Stimulated activated CD8-positive, alpha-beta memory T cell treated with anti-CD3 and anti-CD28 coated beads, Interleukin-4, amount 100 ng/mL, for 4 hours (primary cell): ENCODE measurements around the gene FANCC.

Experiments used
- DNase-seq, 2 donors: peaks; one replicate each; pipeline ENCODE4 v3.0.0-alpha.2; 2020; ENCODE audit warnings: low read depth in 2 of 2, low spot score in 1 of 2

Gene FANCC

GRCh38 chr9:95090023-95090791, 227.3 kb downstream of the FANCC start:
- no peak for DNase-seq

GRCh38 chr9:95089257-95090022, 228.1 kb downstream of the FANCC start:
- no peak for DNase-seq

- DNase-seq = no peak
Observed at GRCh38 chr9:95088421-95089161, 228.9 kb downstream of the FANCC start.

DNA sequence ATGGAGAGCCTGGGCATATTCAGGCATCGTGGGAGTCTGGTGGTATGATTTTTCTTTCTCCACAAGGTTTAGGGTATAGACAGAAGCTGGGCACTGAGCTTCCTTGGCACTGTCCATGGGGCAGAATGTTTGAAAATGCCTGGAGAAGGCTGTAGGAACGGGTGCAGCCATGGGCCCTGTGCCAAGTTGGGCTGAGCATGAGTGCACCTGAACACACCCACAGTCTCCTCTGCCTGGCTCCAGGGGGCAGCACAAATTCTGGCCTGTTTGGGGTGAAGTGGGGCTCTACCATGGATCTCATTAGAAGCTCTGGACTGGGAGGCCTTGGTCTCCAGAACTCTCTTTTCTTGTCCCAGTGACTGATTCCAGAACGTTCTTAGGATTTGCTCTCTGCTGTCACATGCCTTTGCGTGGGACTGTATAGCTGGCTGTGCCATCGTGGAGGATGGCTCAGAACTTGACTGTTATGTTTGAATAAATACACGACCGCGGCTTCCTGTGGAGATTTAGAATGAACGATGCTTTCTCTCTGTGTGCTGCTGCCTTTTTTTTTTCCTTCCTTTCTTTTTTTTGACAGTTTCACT, 229.8 kb downstream of the FANCC start:
- no peak for DNase-seq

GRCh38 chr9:95086564-95086955, 230.9 kb downstream of the FANCC start:
- no peak for DNase-seq

GRCh38 chr9:95085861-95086563, 231.5 kb downstream of the FANCC start:
- DNase-seq = no peak

DNA sequence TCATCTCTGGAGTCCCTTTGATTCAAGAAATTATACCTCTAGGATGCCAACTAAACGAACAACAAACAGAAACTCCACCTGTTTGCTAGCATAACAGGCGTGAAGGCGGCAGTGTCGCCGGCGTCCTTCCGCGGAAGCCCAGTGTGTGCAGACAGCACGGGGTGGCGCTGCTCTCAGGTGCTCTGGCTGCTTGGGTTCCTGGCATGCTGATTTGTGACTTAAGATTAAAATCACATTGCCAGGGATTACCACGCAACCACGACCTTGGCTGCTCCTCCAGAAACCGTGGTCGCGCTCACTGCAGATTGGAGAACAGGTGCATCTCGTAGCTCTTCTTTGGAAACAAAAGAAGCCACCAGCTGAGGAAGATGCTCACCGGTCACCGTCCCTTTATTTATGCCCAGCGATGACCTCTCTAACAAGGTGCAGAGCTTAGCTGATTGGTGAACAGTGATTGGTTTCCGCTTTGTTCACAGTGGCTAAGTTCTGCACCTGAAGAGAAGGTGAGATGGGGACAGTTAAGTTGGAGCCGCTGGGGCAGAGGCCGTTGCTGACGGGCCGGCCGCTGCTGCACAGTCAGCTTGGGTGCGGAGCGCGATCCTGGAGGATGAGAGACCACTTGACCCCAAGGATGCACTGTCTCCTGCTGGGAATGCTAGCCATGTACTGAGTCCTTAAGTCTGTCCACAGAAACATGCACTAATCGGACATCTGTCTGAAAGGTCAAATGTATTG, 232.3 kb downstream of the FANCC start:
- DNase-seq = no peak

DNA sequence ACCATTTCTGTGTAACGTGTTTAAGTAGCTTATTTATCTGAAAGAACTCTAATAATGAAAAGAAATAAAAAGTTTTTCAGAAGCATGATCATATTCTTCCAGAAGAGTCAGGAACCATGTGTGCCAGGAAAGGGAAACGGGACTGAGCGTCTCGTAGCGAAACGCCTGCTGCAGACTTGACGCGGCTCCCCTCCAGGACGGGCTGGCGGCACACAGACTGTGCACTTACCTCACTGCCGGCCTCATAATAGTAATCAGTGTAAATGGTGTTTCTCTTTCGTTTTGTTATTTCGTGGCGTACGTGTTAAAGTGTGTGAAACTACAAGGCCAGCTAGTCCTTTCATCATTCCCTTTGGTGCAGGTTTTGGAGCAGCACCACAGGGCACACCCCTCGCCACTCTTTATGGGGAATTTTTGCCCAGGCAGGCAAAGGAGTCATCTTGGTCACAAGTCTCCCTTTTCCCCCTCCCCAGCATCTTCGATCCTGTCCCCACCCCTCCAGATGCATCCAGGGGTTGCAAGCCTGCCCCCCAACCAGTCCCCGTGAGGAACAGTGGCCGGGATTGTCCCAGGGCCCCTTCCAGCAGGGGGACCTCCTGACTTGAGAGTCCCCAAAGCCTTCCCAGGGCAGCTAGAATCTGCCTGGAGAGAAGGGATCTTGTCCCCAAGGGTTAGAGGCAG, 233.1 kb downstream of the FANCC start:
- DNase-seq = no peak

- DNase-seq = no peak
Observed at GRCh38 chr9:95083086-95083768, 234.3 kb downstream of the FANCC start.

DNA sequence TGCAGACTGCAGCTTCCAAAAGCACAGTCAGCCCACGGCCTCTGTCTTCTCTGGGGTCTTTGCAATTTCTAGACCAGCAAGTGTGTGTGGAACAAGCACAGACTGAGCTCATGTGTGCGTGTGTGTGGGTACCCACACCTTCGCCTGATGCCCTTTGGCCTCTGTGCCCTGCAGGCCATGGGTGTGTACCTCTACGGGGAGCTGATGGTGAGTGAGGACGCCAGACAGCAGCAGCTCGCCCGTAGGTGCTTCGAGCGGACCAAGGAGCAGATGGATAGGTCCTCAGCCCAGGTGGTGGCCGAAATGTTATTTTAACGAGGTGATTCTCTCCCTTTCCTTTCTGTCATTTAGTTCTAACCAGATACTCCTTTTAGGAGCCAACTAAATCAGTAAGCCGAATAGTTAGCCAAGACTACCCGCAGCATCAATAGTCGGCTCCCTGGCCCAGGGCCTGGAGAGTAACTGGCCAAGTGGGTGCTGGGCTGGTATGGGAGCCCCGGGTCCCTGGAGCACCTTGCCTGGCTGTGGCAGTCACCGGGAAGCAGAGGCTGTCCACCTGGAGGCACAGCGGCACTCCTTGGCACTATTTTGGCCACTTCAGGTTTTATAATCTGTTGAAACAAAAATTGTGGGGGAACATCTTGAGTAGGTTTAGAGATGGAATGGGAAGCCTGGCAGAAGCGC, 235.0 kb downstream of the FANCC start:
- no peak for DNase-seq

GRCh38 chr9:95081998-95082397, 235.5 kb downstream of the FANCC start:
- no peak for DNase-seq

DNA sequence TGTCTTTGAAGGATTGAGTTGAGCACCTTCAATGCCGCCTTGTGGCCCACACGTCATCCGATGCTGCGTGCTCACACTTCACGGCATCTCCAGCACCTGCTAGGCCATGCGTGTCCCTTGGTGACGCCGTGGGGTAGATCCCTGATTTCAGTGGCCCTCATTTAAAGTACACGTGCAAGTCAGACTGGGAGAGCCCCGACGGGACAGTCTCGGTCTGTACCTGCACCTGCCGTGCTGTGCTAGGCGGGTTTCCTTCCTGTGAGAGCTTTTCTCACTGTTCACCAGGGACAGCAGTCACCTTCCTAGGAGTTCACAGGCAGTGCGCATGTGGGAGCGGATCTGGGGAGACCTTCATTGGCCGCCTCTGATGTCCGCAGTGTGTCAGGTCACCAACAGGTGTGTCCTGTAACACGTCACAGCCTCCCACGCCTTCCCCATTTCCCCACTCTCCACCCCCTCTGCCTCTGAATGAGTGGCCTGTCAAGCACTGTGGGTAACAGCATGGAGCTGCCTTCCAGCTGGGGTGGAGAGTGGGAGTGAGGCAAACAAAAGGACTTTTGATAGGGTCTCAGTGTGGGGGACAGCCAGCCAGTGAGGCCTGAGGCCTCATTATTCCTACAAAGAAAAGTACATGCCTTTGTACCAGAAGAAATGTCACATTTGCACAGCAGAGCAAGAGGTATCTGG, 236.4 kb downstream of the FANCC start:
- DNase-seq = no peak

GRCh38 chr9:95079461-95079860, 238.0 kb downstream of the FANCC start:
- no peak for DNase-seq

- no peak for DNase-seq
Observed at GRCh38 chr9:95078939-95079338, 238.6 kb downstream of the FANCC start.

DNA sequence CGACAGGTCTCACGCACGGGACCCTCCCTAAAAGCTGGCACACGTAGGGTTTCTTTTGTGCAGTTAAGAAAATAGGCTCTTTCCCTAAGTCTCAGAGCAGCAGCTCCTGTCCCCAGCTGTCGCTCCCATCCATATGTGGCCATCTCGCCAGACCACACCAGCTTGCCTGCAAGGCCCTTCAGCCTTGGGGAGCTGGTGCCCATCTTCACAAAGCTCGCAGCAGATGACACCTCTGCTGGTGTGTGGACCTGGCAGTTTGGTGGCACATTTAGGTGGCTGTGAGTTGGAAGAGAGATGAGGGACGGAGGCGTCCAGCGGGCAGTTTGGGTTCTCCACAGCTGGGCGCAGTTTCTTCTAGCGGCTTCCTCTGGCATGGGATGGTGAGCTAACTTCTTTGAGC, 239.0 kb downstream of the FANCC start:
- no peak for DNase-seq

DNA sequence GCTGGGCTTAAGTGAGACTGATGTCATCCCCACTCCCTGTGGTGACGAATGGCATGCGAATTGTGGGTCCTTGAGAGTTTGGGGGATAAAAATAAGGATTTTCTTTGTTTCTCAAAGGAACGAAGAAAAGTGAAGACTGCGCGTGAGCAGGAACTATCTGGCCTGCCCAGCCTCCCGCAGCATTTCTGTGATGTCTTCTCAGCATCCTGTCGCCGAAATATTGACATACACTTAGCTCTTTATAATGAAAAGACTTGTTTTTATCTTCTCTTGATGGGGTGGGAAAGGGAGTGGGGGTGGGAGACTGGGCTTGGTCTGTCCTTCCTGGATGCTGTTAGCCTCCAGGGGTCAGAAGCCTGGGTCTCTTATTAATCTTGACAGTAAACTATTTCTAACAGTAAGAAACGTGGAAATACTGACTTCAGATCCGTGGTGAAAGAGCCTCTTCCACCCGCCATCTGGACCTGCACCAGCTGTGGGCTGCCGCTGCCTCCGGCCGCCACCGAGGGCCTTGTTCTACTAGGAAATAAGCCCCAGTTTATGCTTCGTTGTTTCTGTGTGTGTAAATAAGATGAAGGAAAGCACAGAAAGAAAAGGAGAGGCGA, 239.6 kb downstream of the FANCC start:
- DNase-seq = no peak

GRCh38 chr9:95077053-95077765, 240.3 kb downstream of the FANCC start:
- no peak for DNase-seq
